Testis (tissue), 3 donors: ENCODE results near the gene CST4. TPM values are rescaled to one million over a fixed set of nuclear protein-coding genes. Genes with fewer than 3 reads are reported as not detected.
"Not testable (repeated sequence)": the region's sequence is repeated elsewhere in the genome, so short reads cannot be mapped to it uniquely, and the experiment has no call there.

ENCODE experiments used
- DNase-seq: peaks from one replicate; pipeline ENCODE4 v3.0.0-alpha.2; 2019
- H3K27ac ChIP-seq, 2 donors: fragments of 200-600 bp; sonication (generic); one replicate each; pipeline ENCODE4 v1.5.1; 2019
- H3K27me3 ChIP-seq: fragments of 200-600 bp; sonication (generic); one replicate; pipeline ENCODE4 v1.5.1; 2019
- H3K36me3 ChIP-seq: fragments of 200-600 bp; sonication (generic); one replicate; pipeline ENCODE4 v1.5.1; 2017; ENCODE audit warnings: low read depth; ENCODE audit errors: missing control alignments
- H3K4me1 ChIP-seq: fragments of 200-600 bp; sonication (generic); one replicate; pipeline ENCODE4 v1.5.1; 2019
- H3K4me3 ChIP-seq, 2 donors: fragments of 200-600 bp; sonication (generic); one replicate each; pipeline ENCODE4 v1.5.1; 2017 to 2019
- H3K9me3 ChIP-seq: fragments of 200-600 bp; sonication (generic); one replicate; pipeline ENCODE4 v1.5.1; 2017
- CTCF ChIP-seq, 3 experiments: fragments of 450-650 bp in 2 of 3; fragments of 200-600 bp in 1 of 3; sonication (generic) in 1 of 3; IDR thresholded peaks; one replicate each; pipeline ENCODE4 v1.5.1; 2016 to 2019; ENCODE audit warnings: antibody characterized with exemption in 3 of 3, mild to moderate bottlenecking in 2 of 3, moderate library complexity in 1 of 3
- POLR2A ChIP-seq: fragments of 450-650 bp; IDR thresholded peaks from one replicate; pipeline ENCODE4 v1.6.1; 2017; ENCODE audit warnings: antibody characterized with exemption, mild to moderate bottlenecking, moderate library complexity
- WGBS, 2 donors: methylation state at CpG; one replicate each; pipeline ENCODE4 v1.1.5; 2018; 5-methylcytosine and 5-hydroxymethylcytosine counted together
- intact Hi-C: fragments of 100-400 bp; cut with DNase I; formaldehyde crosslinking; loops from one replicate; pipeline ENCODE4 v1.15.1; 2023; ENCODE audit warnings: low total_unique reads
- polyA plus RNA-seq: library from polyadenylated mRNA; stranded (reverse); fragments of 350-450 nt; fragmentation: Illumina TruSeq; extraction: RNeasy Lipid Tissue Mini Kit (QIAGEN cat#74804); gene quantifications from one replicate; pipeline ENCODE4 v1.2.3, GENCODE V29; 2014; ENCODE audit warnings: low read depth, low replicate concordance; ENCODE audit not compliant: insufficient read depth
- small RNA-seq, 2 donors: library from RNA; depleted of rRNA; stranded (forward); fragments of <200 nt; gene quantifications; one replicate each; pipeline ENCODE3, GENCODE V24; 2016
- total RNA-seq, 2 donors: library from RNA; depleted of rRNA; stranded (reverse); fragments of >200 nt; gene quantifications; one replicate each; pipeline ENCODE4 v1.2.3, GENCODE V29; 2016

Gene CST4
- total and polyA plus RNA-seq, 3 donors from 2014 or later = not detected

- Histone ChIP-seq H3K4me1 (peaks cover 26% of the 10 kb centered on the region), H3K27me3 (no peaks in the 10 kb centered on the region), H3K4me3 (peak overlapping the region; percentile 89 to 94), H3K36me3 (no peaks in the 10 kb centered on the region), H3K9me3 (no peaks in the 10 kb centered on the region), H3K27ac (peak overlapping the region; percentile 76 to 94)
- DNase-seq = no peak
- intact Hi-C loops = no loop called here
- no peak for TF ChIP-seq POLR2A
- no peak for TF ChIP-seq CTCF (IDR thresholded peaks at IDR 0.05)
- WGBS, 2 donors = 48 to 51% methylated on average over 12 to 19 of the region's 19 CpGs
Observed at GRCh38 chr20:23636182-23636907, 52.5 kb downstream of the CST4 start.

GRCh38 chr20:23635768-23636090 lies 53.1 kb downstream of the CST4 start:
- H3K4me3 ChIP-seq, H3K9me3 ChIP-seq, DNase-seq, H3K27ac ChIP-seq, intact Hi-C loops, H3K36me3 ChIP-seq, H3K27me3 ChIP-seq: not testable (repeated sequence)
- H3K4me1 ChIP-seq = peaks cover 22% of the 10 kb centered on the region
- 72 to 79% methylated on average over 2 of the region's 2 CpGs for WGBS, 2 donors

Small RNA genes within 50 kb of the gene (small RNA-seq; reads per million reads assigned to genes)
- gene CST2P1 = 0 reads per million in 2 donors

Other genes starting within 250 kb of the CST4 start
- gene CSTL1, start 249.4 kb downstream of the CST4 start, total RNA-seq = 1 to 10 TPM; 2.0 to 8.9 TPM
- gene CSTL1, start 249.4 kb downstream of the CST4 start, polyA plus RNA-seq = 9.3 TPM
- gene CST11, start 236.2 kb downstream of the CST4 start, total RNA-seq = not detected
- not detected for gene CST11, start 236.2 kb downstream of the CST4 start, polyA plus RNA-seq
- 10 to 100 TPM in 1 of 2 donors, 1 to 10 TPM in 1; 9.0 to 14.3 TPM for gene CST8, start 197.9 kb downstream of the CST4 start, total RNA-seq
- 31.5 TPM for gene CST8, start 197.9 kb downstream of the CST4 start, polyA plus RNA-seq
- 100 to 1,000 TPM in 1 of 2 donors, 10 to 100 TPM in 1; 78.8 to 127 TPM for gene CST9L, start 120.6 kb downstream of the CST4 start, total RNA-seq
- gene CST9L, start 120.6 kb downstream of the CST4 start, polyA plus RNA-seq = 184 TPM
- under 1 TPM in 1 of 2 donors, not detected in 1; 0.19 TPM for gene CST9, start 83.1 kb downstream of the CST4 start, total RNA-seq
- not detected for gene CST9, start 83.1 kb downstream of the CST4 start, polyA plus RNA-seq
- 1,000 to 10,000 TPM; 3,145 to 4,272 TPM for gene CST3, start 51.1 kb downstream of the CST4 start, total RNA-seq
- 1,703 TPM for gene CST3, start 51.1 kb downstream of the CST4 start, polyA plus RNA-seq
- gene CST1, start 61.9 kb upstream of the CST4 start, total RNA-seq = 1 to 10 TPM; 1.0 to 1.1 TPM
- gene CST1, start 61.9 kb upstream of the CST4 start, polyA plus RNA-seq = 0.96 TPM
- not detected for gene CST2, start 137.7 kb upstream of the CST4 start, total RNA-seq
- gene CST2, start 137.7 kb upstream of the CST4 start, polyA plus RNA-seq = 0.49 TPM
- not detected for gene CST5, start 190.7 kb upstream of the CST4 start, total RNA-seq
- gene CST5, start 190.7 kb upstream of the CST4 start, polyA plus RNA-seq = not detected